ENCODE results near the gene TMA7B.
A peak's percentile ranks its signal among the peaks of the same experiment; 100 is the strongest.

TMA7B gene

GRCh38 chr22:39999144-39999757, 39.1 kb downstream of the TMA7B start:
- H4K5ac ChIP-seq (ENCODE audit: low read length), result no peak overlapping the region
- no peak overlapping the region for H3K4ac ChIP-seq (ENCODE audit: low read depth, low read length)
- H2BK5ac ChIP-seq (ENCODE audit: low read length), result peak overlapping the region; percentile 21
- H4K8ac ChIP-seq (ENCODE audit: low read depth, low read length), result no peak overlapping the region
- peak overlapping the region; percentile 9 for H2BK120ac ChIP-seq (ENCODE audit: low read depth, low read length)
- no peaks in the 10 kb centered on the region for H3K27me3 ChIP-seq (ENCODE audit: insufficient read depth, low read length, poor library complexity)
- WGBS (ENCODE audit: extremely low coverage, insufficient coverage, low lambda C conversion rate), result no CpG with 5 or more reads among the region's 16 CpGs
- no peak overlapping the region for H3K9ac ChIP-seq (ENCODE audit: low read length)
- H3K79me2 ChIP-seq (ENCODE audit: control insufficient read depth, insufficient read depth, low read length), result peaks cover 34% of the 10 kb centered on the region
- H3K56ac ChIP-seq (ENCODE audit: low read length), result peak overlapping the region; percentile 56
- peaks cover 28% of the 10 kb centered on the region for H3K79me1 ChIP-seq (ENCODE audit: low read length)
- no peak overlapping the region for H2BK15ac ChIP-seq (replicated peaks; ENCODE audit: low read depth)
- peak overlapping the region; percentile 2 for H2AK5ac ChIP-seq (ENCODE audit: low read length)
- no peaks in the 10 kb centered on the region for H3K36me3 ChIP-seq (ENCODE audit: control insufficient read depth, insufficient read depth, low read length)
- H3K18ac ChIP-seq (ENCODE audit: low read length), result peak overlapping the region; percentile 45
- no peak overlapping the region for H3K23ac ChIP-seq (ENCODE audit: low read length)
- H3K4me1 ChIP-seq (ENCODE audit: control insufficient read depth, low read depth, low read length), result peaks cover 45% of the 10 kb centered on the region
- peak; percentile 71 for DNase-seq
- no peak overlapping the region for H3K4me2 ChIP-seq (ENCODE audit: low read length)
- peak overlapping the region; percentile 73 for H3K27ac ChIP-seq (ENCODE audit: low read depth, low read length)
- H3K4me3 ChIP-seq (ENCODE audit: low read length), result no peak overlapping the region

GRCh38 chr22:40000171-40000570, 40.0 kb downstream of the TMA7B start:
- H3K4ac ChIP-seq (ENCODE audit: low read depth, low read length), result no peak overlapping the region
- no peak overlapping the region for H2BK5ac ChIP-seq (ENCODE audit: low read length)
- H3K79me2 ChIP-seq (ENCODE audit: control insufficient read depth, insufficient read depth, low read length), result peaks cover 35% of the 10 kb centered on the region
- H3K79me1 ChIP-seq (ENCODE audit: low read length), result peaks cover 32% of the 10 kb centered on the region
- no peak overlapping the region for H3K56ac ChIP-seq (ENCODE audit: low read length)
- no peak overlapping the region for H2BK120ac ChIP-seq (ENCODE audit: low read depth, low read length)
- H3K23ac ChIP-seq (ENCODE audit: low read length), result no peak overlapping the region
- H3K4me1 ChIP-seq (ENCODE audit: control insufficient read depth, low read depth, low read length), result peaks cover 45% of the 10 kb centered on the region
- H3K4me2 ChIP-seq (ENCODE audit: low read length), result no peak overlapping the region
- peak overlapping the region; percentile 15 for H3K18ac ChIP-seq (ENCODE audit: low read length)
- H3K36me3 ChIP-seq (ENCODE audit: control insufficient read depth, insufficient read depth, low read length), result peaks cover 2% of the 10 kb centered on the region
- H3K9ac ChIP-seq (ENCODE audit: low read length), result no peak overlapping the region
- H3K4me3 ChIP-seq (ENCODE audit: low read length), result no peak overlapping the region
- WGBS (ENCODE audit: extremely low coverage, insufficient coverage, low lambda C conversion rate), result no CpG with 5 or more reads among the region's 5 CpGs
- H4K5ac ChIP-seq (ENCODE audit: low read length), result no peak overlapping the region
- H3K27me3 ChIP-seq (ENCODE audit: insufficient read depth, low read length, poor library complexity), result no peaks in the 10 kb centered on the region
- DNase-seq, result no peak
- H2AK5ac ChIP-seq (ENCODE audit: low read length), result no peak overlapping the region
- no peak overlapping the region for H4K8ac ChIP-seq (ENCODE audit: low read depth, low read length)
- no peak overlapping the region for H2BK15ac ChIP-seq (replicated peaks; ENCODE audit: low read depth)
- no peak overlapping the region for H3K27ac ChIP-seq (ENCODE audit: low read depth, low read length)

DNA sequence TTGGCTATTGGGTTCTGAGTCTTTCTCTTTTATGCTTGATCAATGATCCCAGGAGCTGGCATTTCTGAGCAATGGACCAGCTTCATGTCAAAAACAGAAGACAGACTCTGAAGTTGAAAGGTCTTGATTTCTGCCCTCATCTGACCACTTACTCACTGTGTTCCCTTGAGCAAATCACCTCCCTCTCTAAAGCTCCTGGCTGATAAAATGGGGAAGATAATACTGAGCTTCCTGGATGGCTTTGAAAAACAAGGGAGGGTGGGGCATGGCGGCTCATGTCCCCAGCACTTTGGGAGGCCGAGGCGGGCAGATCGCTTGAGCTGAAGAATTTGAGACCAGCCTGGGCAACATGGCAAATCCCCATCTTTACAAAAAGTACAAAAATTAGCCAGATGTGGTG, 40.9 kb downstream of the TMA7B start:
- Histone ChIP-seq H2AK5ac (ENCODE audit: low read length) (peak overlapping the region; percentile 95), H3K79me2 (ENCODE audit: control insufficient read depth, insufficient read depth, low read length) (peaks cover 31% of the 10 kb centered on the region), H2BK120ac (ENCODE audit: low read depth, low read length) (no peak overlapping the region), H3K23ac (ENCODE audit: low read length) (no peak overlapping the region), H3K27ac (ENCODE audit: low read depth, low read length) (no peak overlapping the region), H3K9ac (ENCODE audit: low read length) (peak overlapping the region; percentile 30), H3K79me1 (ENCODE audit: low read length) (peaks cover 33% of the 10 kb centered on the region), H3K4me2 (ENCODE audit: low read length) (no peak overlapping the region), H3K56ac (ENCODE audit: low read length) (peak overlapping the region; percentile 81), H3K4me1 (ENCODE audit: control insufficient read depth, low read depth, low read length) (peaks cover 41% of the 10 kb centered on the region), H3K4ac (ENCODE audit: low read depth, low read length) (no peak overlapping the region), H4K5ac (ENCODE audit: low read length) (no peak overlapping the region), H3K27me3 (ENCODE audit: insufficient read depth, low read length, poor library complexity) (no peaks in the 10 kb centered on the region), H3K4me3 (ENCODE audit: low read length) (no peak overlapping the region), H3K18ac (ENCODE audit: low read length) (peak overlapping the region; percentile 15), H4K8ac (ENCODE audit: low read depth, low read length) (no peak overlapping the region), H2BK15ac (replicated peaks; ENCODE audit: low read depth) (no peak overlapping the region), H2BK5ac (ENCODE audit: low read length) (peak overlapping the region; percentile 86), H3K36me3 (ENCODE audit: control insufficient read depth, insufficient read depth, low read length) (peaks cover 2% of the 10 kb centered on the region)
- DNase-seq, result peak; percentile 47
- no CpG with 5 or more reads among the region's 4 CpGs for WGBS (ENCODE audit: extremely low coverage, insufficient coverage, low lambda C conversion rate)

DNA sequence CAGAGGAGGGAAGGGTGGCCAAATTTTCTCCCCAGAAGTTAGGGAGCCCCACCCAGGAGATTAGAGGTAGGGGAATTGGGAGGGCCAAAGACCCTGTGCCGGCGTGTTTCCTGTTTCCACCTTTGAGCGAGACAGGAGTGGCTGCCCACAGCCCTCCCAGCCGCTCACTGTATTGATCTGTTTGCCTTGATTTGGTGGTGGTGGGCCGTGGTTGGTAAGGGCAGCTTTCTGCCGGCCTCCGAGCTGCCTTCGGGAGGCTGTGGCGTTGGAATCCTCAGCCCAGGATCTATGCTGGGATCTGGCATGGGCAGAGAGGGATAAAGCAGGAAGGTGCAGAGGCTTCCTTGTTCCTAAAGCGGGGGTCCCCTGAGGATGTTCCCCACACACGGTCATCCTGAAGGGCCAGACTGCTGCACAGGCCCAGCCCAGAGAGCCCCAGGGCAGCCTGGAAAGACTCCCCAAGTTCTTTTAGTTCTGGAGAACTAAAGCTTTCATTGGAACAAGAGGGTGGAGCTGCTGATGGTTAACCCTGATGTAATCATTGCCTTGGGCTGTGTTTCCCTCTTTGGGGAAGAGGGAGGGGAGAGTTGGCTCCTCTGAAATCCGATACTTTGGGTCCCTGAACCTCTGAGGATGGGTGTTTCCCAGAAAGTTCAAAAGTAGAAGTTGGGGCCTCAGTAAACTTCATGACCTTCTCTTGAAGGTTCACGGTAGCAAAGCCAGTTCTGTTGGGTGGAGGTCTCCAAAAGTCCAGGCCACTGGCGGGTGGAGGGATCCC, 41.8 kb downstream of the TMA7B start:
- H3K79me2 ChIP-seq (ENCODE audit: control insufficient read depth, insufficient read depth, low read length), result peaks cover 32% of the 10 kb centered on the region
- peak overlapping the region; percentile 84 for H3K56ac ChIP-seq (ENCODE audit: low read length)
- peak overlapping the region; percentile 51 for H3K9ac ChIP-seq (ENCODE audit: low read length)
- peak overlapping the region; percentile 6 for H3K23ac ChIP-seq (ENCODE audit: low read length)
- peaks cover 35% of the 10 kb centered on the region for H3K79me1 ChIP-seq (ENCODE audit: low read length)
- H3K36me3 ChIP-seq (ENCODE audit: control insufficient read depth, insufficient read depth, low read length), result peaks cover 2% of the 10 kb centered on the region
- H3K4me1 ChIP-seq (ENCODE audit: control insufficient read depth, low read depth, low read length), result peaks cover 36% of the 10 kb centered on the region
- WGBS (ENCODE audit: extremely low coverage, insufficient coverage, low lambda C conversion rate), result no CpG with 5 or more reads among the region's 14 CpGs
- no peak overlapping the region for H4K5ac ChIP-seq (ENCODE audit: low read length)
- H2AK5ac ChIP-seq (ENCODE audit: low read length), result peak overlapping the region; percentile 52
- H3K27ac ChIP-seq (ENCODE audit: low read depth, low read length), result no peak overlapping the region
- H4K8ac ChIP-seq (ENCODE audit: low read depth, low read length), result no peak overlapping the region
- peak overlapping the region; percentile 28 for H3K4ac ChIP-seq (ENCODE audit: low read depth, low read length)
- no peak overlapping the region for H2BK15ac ChIP-seq (replicated peaks; ENCODE audit: low read depth)
- H3K4me2 ChIP-seq (ENCODE audit: low read length), result no peak overlapping the region
- no peak overlapping the region for H3K4me3 ChIP-seq (ENCODE audit: low read length)
- peak overlapping the region; percentile 51 for H2BK5ac ChIP-seq (ENCODE audit: low read length)
- peak; percentile 76 for DNase-seq
- H3K18ac ChIP-seq (ENCODE audit: low read length), result peak overlapping the region; percentile 62
- peak overlapping the region; percentile 5 for H2BK120ac ChIP-seq (ENCODE audit: low read depth, low read length)
- no peaks in the 10 kb centered on the region for H3K27me3 ChIP-seq (ENCODE audit: insufficient read depth, low read length, poor library complexity)

GRCh38 chr22:40002935-40003715, 42.9 kb downstream of the TMA7B start:
- no peak overlapping the region for H3K4me2 ChIP-seq (ENCODE audit: low read length)
- H3K9ac ChIP-seq (ENCODE audit: low read length), result no peak overlapping the region
- H2BK120ac ChIP-seq (ENCODE audit: low read depth, low read length), result no peak overlapping the region
- no CpG with 5 or more reads among the region's 6 CpGs for WGBS (ENCODE audit: extremely low coverage, insufficient coverage, low lambda C conversion rate)
- no peak for DNase-seq
- H4K8ac ChIP-seq (ENCODE audit: low read depth, low read length), result no peak overlapping the region
- H3K4ac ChIP-seq (ENCODE audit: low read depth, low read length), result no peak overlapping the region
- peaks cover 2% of the 10 kb centered on the region for H3K36me3 ChIP-seq (ENCODE audit: control insufficient read depth, insufficient read depth, low read length)
- H3K4me1 ChIP-seq (ENCODE audit: control insufficient read depth, low read depth, low read length), result peaks cover 28% of the 10 kb centered on the region
- H3K79me1 ChIP-seq (ENCODE audit: low read length), result peaks cover 30% of the 10 kb centered on the region
- peaks cover 31% of the 10 kb centered on the region for H3K79me2 ChIP-seq (ENCODE audit: control insufficient read depth, insufficient read depth, low read length)
- no peak overlapping the region for H3K18ac ChIP-seq (ENCODE audit: low read length)
- H3K56ac ChIP-seq (ENCODE audit: low read length), result no peak overlapping the region
- H3K27me3 ChIP-seq (ENCODE audit: insufficient read depth, low read length, poor library complexity), result no peaks in the 10 kb centered on the region
- no peak overlapping the region for H3K4me3 ChIP-seq (ENCODE audit: low read length)
- H2AK5ac ChIP-seq (ENCODE audit: low read length), result no peak overlapping the region
- no peak overlapping the region for H2BK15ac ChIP-seq (replicated peaks; ENCODE audit: low read depth)
- no peak overlapping the region for H2BK5ac ChIP-seq (ENCODE audit: low read length)
- H4K5ac ChIP-seq (ENCODE audit: low read length), result no peak overlapping the region
- no peak overlapping the region for H3K23ac ChIP-seq (ENCODE audit: low read length)
- H3K27ac ChIP-seq (ENCODE audit: low read depth, low read length), result no peak overlapping the region
